ENCODE measurements around the gene SDCCAG8.

- TF ChIP-seq CTCF (IDR thresholded peaks at IDR 0.05; ENCODE audit: poor library complexity) (no peak), EZH2phosphoT487 (IDR thresholded peaks at IDR 0.05; ENCODE audit: low read depth, severe bottlenecking, unreplicated experiment) (no peak)
These were observed 215.3 kb downstream of the SDCCAG8 start for GRCh38 chr1:243471026-243471685.
